Activated CD4-positive, alpha-beta T cell treated with anti-CD3 and anti-CD28 coated beads, Interleukin-2, amount 10 ng/mL, durations not matched to agents 24 days and 14 days (primary cell): ENCODE results near the gene NKX1-2. TPM values are rescaled to one million over a fixed set of nuclear protein-coding genes. Genes with fewer than 3 reads are reported as not detected.

ENCODE experiments used
- DNase-seq: peaks from one replicate; pipeline ENCODE4 v3.0.0; 2022
- H3K27ac Mint-ChIP-seq: one replicate; pipeline ENCODE4 v1.8.0; 2022; ENCODE audit warnings: mild to moderate bottlenecking, mixed read lengths
- H3K27me3 Mint-ChIP-seq: one replicate; pipeline ENCODE4 v1.8.0; 2022; ENCODE audit warnings: mixed read lengths
- H3K36me3 Mint-ChIP-seq: one replicate; pipeline ENCODE4 v1.8.0; 2022; ENCODE audit warnings: low read depth, mild to moderate bottlenecking, mixed read lengths
- H3K4me1 Mint-ChIP-seq: one replicate; pipeline ENCODE4 v1.8.0; 2021; ENCODE audit warnings: mixed read lengths
- H3K4me3 Mint-ChIP-seq: one replicate; pipeline ENCODE4 v1.8.0; 2022; ENCODE audit warnings: mild to moderate bottlenecking, moderate library complexity, mixed read lengths
- H3K9me3 Mint-ChIP-seq: one replicate; pipeline ENCODE4 v1.8.0; 2021; ENCODE audit warnings: mixed read lengths
- intact Hi-C: fragments of 100-400 bp; cut with micrococcal nuclease; formaldehyde crosslinking; loops from one replicate; pipeline ENCODE4 v1.15.1; 2023
- total RNA-seq: library from RNA; stranded (reverse); gene quantifications from 2 replicates; pipeline ENCODE4 v1.2.3, GENCODE V29; 2022

The NKX1-2 gene
- total RNA-seq, result not detected in 2 replicates

DNA sequence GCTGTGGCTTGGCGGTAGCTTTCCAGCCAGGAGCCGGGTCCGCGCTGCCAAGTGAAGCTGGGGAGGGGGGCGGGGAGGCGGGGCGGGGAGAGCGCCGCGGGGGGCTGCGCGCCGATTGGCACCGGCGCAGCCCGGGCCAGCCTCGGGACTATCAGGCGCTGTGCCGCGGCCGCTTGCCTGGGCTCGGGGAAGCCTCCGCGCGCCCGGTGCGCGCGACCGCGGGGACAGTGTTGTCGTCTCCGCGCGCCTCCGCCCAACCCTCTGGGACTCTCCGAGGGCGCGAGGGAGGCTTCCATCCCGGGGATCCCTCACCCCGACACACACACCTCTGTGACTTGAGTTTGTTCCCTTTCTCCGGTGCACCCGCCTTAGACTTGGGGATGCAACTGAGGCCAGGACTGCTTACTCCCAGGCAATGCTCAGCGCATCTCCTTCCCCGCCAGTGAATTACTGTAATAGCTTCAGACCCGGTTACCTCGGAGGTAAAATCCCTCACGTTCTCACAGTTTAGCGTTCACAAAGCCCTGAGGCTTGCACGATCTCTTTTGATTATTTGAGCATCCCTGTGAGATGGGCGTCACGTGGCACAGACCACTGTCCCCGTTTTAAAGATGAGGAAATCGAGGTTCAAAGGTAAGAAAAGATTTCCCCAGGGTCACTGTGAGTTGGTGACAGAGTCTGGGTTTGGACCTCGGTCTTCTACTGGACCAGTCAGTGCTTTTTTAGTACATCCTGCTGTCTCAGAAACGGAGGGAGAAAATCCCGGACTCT is at the start of gene NKX1-2:
Gene NKX1-2 (minus strand): TSS at position 24 of the 771 bp plus-strand sequence. CDS start 92 bp downstream, outside the sequence.
- Mint-ChIP-seq H3K36me3 (no peaks in the 10 kb centered on the region), H3K27ac (no peak within 1 kb of the TSS), H3K4me3 (peak within 1 kb of the TSS; percentile 49), H3K9me3 (no peaks in the 10 kb centered on the region), H3K27me3 (peaks cover 80% of the 10 kb centered on the region), H3K4me1 (peaks cover 10% of the 10 kb centered on the region)
- intact Hi-C loops, result no loop called here
- DNase-seq, result peak; percentile 61

DNA sequence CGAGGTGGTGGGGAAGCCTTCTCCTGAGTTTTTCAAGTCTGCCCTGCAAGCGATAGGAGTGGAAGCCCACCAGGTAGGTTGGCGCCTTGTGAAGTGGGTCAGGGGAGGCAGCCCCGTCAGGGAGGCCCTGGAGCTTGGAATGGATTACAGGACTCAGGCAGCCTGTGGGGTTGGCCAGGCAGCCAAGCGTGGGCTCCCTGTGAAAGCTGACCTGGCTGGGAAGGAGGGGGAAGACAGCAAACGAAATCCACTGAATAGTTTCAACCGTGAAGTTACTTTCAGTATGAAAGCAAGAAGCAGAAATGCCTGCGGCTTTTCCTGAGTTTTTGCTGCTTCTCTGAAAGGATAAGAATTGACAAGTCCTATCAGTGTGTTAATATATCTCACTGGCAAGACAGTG is 48.2 kb upstream of the NKX1-2 start:
- Mint-ChIP-seq H3K27me3 (no peaks in the 10 kb centered on the region), H3K4me3 (no peak overlapping the region), H3K4me1 (peaks cover 12% of the 10 kb centered on the region), H3K27ac (no peak overlapping the region), H3K9me3 (peaks cover 5% of the 10 kb centered on the region), H3K36me3 (peaks cover 8% of the 10 kb centered on the region)
- no peak for DNase-seq
- intact Hi-C loops, result no loop called here

- Mint-ChIP-seq H3K9me3 (peaks cover 5% of the 10 kb centered on the region), H3K36me3 (peaks cover 8% of the 10 kb centered on the region), H3K4me3 (no peak overlapping the region), H3K4me1 (peaks cover 12% of the 10 kb centered on the region), H3K27ac (no peak overlapping the region), H3K27me3 (no peaks in the 10 kb centered on the region)
- no peak for DNase-seq
- intact Hi-C loops, result no loop called here
These were observed 47.5 kb upstream of the NKX1-2 start for GRCh38 chr10:124497196-124497881.

- H3K4me1 Mint-ChIP-seq, result peaks cover 12% of the 10 kb centered on the region
- no peak for DNase-seq
- no peaks in the 10 kb centered on the region for H3K27me3 Mint-ChIP-seq
- H3K4me3 Mint-ChIP-seq, result no peak overlapping the region
- H3K36me3 Mint-ChIP-seq, result peaks cover 6% of the 10 kb centered on the region
- peaks cover 5% of the 10 kb centered on the region for H3K9me3 Mint-ChIP-seq
- intact Hi-C loops, result no loop called here
- no peak overlapping the region for H3K27ac Mint-ChIP-seq
These were observed 46.8 kb upstream of the NKX1-2 start for GRCh38 chr10:124496620-124497019.

DNA sequence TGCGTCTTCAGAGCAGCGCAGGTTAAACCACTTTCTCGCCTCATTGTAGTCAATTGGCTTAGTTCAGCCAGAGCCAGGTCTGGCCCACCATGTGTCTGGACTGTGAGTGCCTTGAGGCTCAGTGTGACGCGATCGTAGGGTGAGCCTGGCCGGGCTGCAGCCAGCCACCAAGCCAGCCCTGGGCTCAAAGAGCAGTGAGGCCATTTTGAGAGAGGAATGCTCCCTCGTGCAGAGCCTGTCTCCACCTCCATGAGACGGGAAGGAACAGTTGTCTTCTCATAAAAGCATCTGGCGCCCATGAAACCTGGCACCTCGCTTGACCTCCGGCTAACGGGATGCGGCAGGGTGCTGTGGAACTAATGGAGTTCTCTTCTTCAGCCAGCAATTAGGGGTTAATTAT is 46.3 kb upstream of the NKX1-2 start:
- DNase-seq, result no peak
- intact Hi-C loops, result no loop called here
- peaks cover 5% of the 10 kb centered on the region for H3K9me3 Mint-ChIP-seq
- peaks cover 12% of the 10 kb centered on the region for H3K4me1 Mint-ChIP-seq
- H3K36me3 Mint-ChIP-seq, result peaks cover 6% of the 10 kb centered on the region
- no peak overlapping the region for H3K4me3 Mint-ChIP-seq
- H3K27ac Mint-ChIP-seq, result no peak overlapping the region
- no peaks in the 10 kb centered on the region for H3K27me3 Mint-ChIP-seq

DNA sequence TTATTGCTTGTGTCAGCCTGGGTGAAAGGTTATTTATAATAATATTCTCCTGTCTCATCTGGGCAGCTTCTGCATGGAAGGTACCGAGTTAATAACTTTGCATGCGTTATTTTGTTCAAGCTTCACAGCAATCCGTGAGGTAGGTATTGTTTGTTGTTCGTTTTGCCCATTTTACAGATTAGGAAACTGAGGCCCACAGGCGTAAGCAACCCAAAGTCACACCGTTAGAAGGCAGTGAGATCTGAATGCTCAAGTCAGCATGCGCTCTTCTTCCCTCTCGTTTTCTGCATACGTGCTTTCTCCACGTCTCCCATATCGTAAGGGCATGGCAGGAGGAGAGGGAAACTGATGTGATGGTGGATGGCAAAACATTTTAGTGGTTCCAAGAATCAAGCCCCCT is 45.9 kb upstream of the NKX1-2 start:
- DNase-seq, result no peak
- intact Hi-C loops, result no loop called here
- Mint-ChIP-seq H3K9me3 (peaks cover 2% of the 10 kb centered on the region), H3K27ac (no peak overlapping the region), H3K27me3 (no peaks in the 10 kb centered on the region), H3K36me3 (peaks cover 2% of the 10 kb centered on the region), H3K4me1 (peaks cover 12% of the 10 kb centered on the region), H3K4me3 (no peak overlapping the region)

- peaks cover 12% of the 10 kb centered on the region for H3K4me1 Mint-ChIP-seq
These were observed 45.3 kb upstream of the NKX1-2 start for GRCh38 chr10:124495162-124495561.

DNA sequence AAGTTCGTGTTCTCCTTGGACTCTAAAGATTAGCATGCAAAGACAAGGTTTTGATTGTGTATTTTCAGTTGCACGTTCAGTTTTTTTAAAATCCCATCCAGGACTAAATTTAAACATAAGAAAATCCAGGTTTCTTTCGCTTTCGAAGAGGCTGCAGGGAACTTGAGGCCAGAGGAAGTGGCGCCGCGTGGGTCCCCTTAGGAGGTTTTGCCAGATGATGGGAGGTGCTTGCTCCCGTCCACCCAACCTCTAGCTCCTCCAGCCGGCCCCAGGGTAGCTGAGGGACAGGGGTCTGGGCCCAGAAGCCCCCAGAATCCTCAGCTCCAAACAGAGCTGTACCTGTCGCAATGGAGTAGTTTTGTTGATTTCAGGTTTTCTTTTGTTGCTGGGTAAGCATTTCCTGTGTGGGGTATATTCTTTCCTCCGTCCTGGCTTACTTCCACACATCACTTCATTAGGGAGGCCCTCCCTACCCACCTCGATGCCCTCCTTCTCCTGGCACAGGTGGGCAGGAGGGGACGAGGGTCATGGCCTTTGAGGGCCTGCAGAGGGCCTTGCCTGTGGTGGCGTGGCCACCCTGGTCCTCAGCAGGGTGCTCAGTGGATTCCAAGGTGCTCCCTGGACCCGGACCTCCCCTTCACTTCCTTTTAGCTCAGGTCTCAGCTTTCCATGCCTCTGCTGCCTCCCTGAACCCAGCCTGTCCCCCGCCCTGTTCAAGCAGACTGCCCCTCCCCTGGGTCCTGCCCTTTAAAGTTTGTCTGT is 44.4 kb upstream of the NKX1-2 start:
- peak; percentile 68 for DNase-seq
- intact Hi-C loops, result no loop called here
- H3K36me3 Mint-ChIP-seq, result no peaks in the 10 kb centered on the region

More at GRCh38 chr10:124495162-124495561, 45.3 kb upstream of the NKX1-2 start:
- intact Hi-C loops, result no loop called here
- H3K36me3 Mint-ChIP-seq, result no peaks in the 10 kb centered on the region
- H3K27me3 Mint-ChIP-seq, result no peaks in the 10 kb centered on the region
- DNase-seq, result no peak
- H3K27ac Mint-ChIP-seq, result no peak overlapping the region
- no peak overlapping the region for H3K4me3 Mint-ChIP-seq
- H3K9me3 Mint-ChIP-seq, result no peaks in the 10 kb centered on the region

GRCh38 chr10:124493214-124493882 is 43.5 kb upstream of the NKX1-2 start:
- H3K4me1 Mint-ChIP-seq, result peaks cover 12% of the 10 kb centered on the region
- peak overlapping the region; percentile 37 for H3K27ac Mint-ChIP-seq
- H3K4me3 Mint-ChIP-seq, result no peak overlapping the region
- peaks cover 4% of the 10 kb centered on the region for H3K36me3 Mint-ChIP-seq
- DNase-seq, result no peak
- intact Hi-C loops, result no loop called here
- no peaks in the 10 kb centered on the region for H3K27me3 Mint-ChIP-seq
- no peaks in the 10 kb centered on the region for H3K9me3 Mint-ChIP-seq

More for the DNA sequence above, 44.4 kb upstream of the NKX1-2 start:
- no peaks in the 10 kb centered on the region for H3K27me3 Mint-ChIP-seq
- peaks cover 12% of the 10 kb centered on the region for H3K4me1 Mint-ChIP-seq
- H3K4me3 Mint-ChIP-seq, result peak overlapping the region; percentile 62
- H3K27ac Mint-ChIP-seq, result peak overlapping the region; percentile 84
- H3K9me3 Mint-ChIP-seq, result no peaks in the 10 kb centered on the region

DNA sequence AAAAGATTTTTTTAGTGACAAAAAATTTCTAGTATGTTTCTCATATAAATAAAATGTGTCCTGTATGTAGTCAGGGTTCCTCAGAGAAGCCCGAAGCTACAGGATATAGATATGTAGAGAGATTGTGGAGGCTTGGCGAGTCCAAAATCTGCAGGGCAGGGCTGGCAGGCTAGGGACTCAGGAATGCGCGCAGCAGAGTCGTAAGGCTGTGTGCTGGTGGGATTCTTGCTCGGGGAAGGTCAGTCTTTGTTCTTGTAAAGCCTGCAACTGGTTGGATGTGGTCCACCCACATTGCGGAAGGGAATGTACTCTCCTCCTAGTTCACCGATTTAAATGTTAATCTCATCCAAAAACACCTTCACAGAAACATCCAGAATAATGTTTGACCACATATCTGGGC is 42.4 kb upstream of the NKX1-2 start:
- no peak for DNase-seq
- Mint-ChIP-seq H3K4me3 (no peak overlapping the region), H3K27ac (no peak overlapping the region), H3K27me3 (no peaks in the 10 kb centered on the region), H3K36me3 (peaks cover 5% of the 10 kb centered on the region), H3K9me3 (no peaks in the 10 kb centered on the region), H3K4me1 (peaks cover 12% of the 10 kb centered on the region)
- intact Hi-C loops, result no loop called here

GRCh38 chr10:124491105-124491504 is 41.3 kb upstream of the NKX1-2 start:
- Mint-ChIP-seq H3K4me3 (no peak overlapping the region), H3K27me3 (no peaks in the 10 kb centered on the region), H3K27ac (no peak overlapping the region), H3K4me1 (peaks cover 12% of the 10 kb centered on the region), H3K36me3 (peaks cover 5% of the 10 kb centered on the region), H3K9me3 (no peaks in the 10 kb centered on the region)
- intact Hi-C loops, result no loop called here
- DNase-seq, result no peak

- Mint-ChIP-seq H3K27ac (no peak overlapping the region), H3K36me3 (peaks cover 9% of the 10 kb centered on the region), H3K4me3 (no peak overlapping the region), H3K9me3 (peaks cover 3% of the 10 kb centered on the region), H3K4me1 (no peaks in the 10 kb centered on the region), H3K27me3 (no peaks in the 10 kb centered on the region)
- no peak for DNase-seq
- intact Hi-C loops, result no loop called here
These were observed 36.8 kb upstream of the NKX1-2 start for GRCh38 chr10:124486635-124487034.

- intact Hi-C loops, result no loop called here
- Mint-ChIP-seq H3K4me1 (no peaks in the 10 kb centered on the region), H3K36me3 (peaks cover 9% of the 10 kb centered on the region), H3K9me3 (peaks cover 3% of the 10 kb centered on the region), H3K27ac (no peak overlapping the region), H3K4me3 (no peak overlapping the region), H3K27me3 (no peaks in the 10 kb centered on the region)
- no peak for DNase-seq
These were observed 34.8 kb upstream of the NKX1-2 start for GRCh38 chr10:124484661-124485060.
